ES-I3 (cell line): ENCODE data around the gene PPP2R5E.

Experiments used
- H3K36me3 ChIP-seq: 2 replicates; pipeline ENCODE4 v1.6.1; 2013; ENCODE audit warnings: mild to moderate bottlenecking, low read length, control low read depth, moderate library complexity; ENCODE audit not compliant: insufficient read depth
- H3K4me1 ChIP-seq: 2 replicates; pipeline ENCODE4 v1.6.1; 2013; ENCODE audit warnings: mild to moderate bottlenecking, control low read depth, low read length; ENCODE audit not compliant: insufficient read depth
- H3K9ac ChIP-seq: 2 replicates; pipeline ENCODE4 v1.6.1; 2013; ENCODE audit warnings: low read depth, mild to moderate bottlenecking, low read length, moderate library complexity
- H3K9me3 ChIP-seq: 2 replicates; pipeline ENCODE4 v1.6.1; 2013; ENCODE audit warnings: mild to moderate bottlenecking, low read length, moderate library complexity; ENCODE audit not compliant: control insufficient read depth, insufficient read depth

PPP2R5E gene

DNA sequence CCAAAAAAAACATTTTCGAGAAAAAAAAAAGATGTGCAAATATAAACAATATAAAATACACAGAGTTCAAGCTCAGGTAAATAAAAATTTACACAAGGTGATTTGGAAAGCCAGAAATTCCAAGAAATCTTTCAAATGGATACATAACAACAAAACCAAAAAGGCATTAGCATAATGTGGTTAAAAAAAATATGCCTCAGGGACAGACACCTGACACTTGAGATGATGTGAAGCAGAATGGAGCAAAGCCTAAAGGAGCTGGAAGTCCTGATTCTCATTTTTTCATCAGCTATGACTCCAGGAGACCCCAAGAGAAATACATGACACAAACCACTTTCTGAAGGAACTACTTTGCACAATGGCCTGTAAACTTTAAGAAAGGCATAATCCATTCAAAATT is 98.6 kb downstream of the PPP2R5E start:
- Histone ChIP-seq H3K9ac (no peak overlapping the region), H3K9me3 (no peaks in the 10 kb centered on the region), H3K36me3 (no peaks in the 10 kb centered on the region; the same call in none of the 2 replicates), H3K4me1 (no peaks in the 10 kb centered on the region)

GRCh38 chr14:63443988-63444387 is 99.2 kb downstream of the PPP2R5E start:
- H3K9me3 ChIP-seq, result no peaks in the 10 kb centered on the region
- H3K9ac ChIP-seq, result no peak overlapping the region
- H3K4me1 ChIP-seq, result no peaks in the 10 kb centered on the region; the same call in 1 of the 2 replicates
- H3K36me3 ChIP-seq, result no peaks in the 10 kb centered on the region; the same call in none of the 2 replicates

DNA sequence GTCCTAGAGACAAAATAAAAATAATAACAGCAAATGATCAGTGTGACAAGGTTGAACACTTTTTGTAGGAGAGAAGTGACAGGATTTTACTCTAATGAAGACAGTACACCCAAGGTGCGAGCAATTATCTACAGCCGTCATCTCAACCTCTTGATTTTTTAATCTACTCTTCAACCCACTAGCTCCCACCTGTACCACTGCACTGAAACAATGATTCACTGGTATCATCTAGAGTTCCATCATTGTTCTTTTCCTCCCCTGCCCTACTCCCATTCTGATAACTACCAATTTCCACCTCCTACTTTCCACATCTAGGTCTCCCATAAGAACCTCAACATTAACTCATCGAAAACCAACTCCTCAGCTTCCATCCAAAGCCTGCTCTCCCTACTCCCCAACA is 99.8 kb downstream of the PPP2R5E start:
- no peak overlapping the region for H3K9ac ChIP-seq
- no peaks in the 10 kb centered on the region for H3K9me3 ChIP-seq
- peaks cover 3% of the 10 kb centered on the region for H3K4me1 ChIP-seq
- H3K36me3 ChIP-seq, result no peaks in the 10 kb centered on the region; the same call in 1 of the 2 replicates

GRCh38 chr14:63438065-63438757 is 105.0 kb downstream of the PPP2R5E start:
- Histone ChIP-seq H3K36me3 (no peaks in the 10 kb centered on the region), H3K4me1 (peaks cover 27% of the 10 kb centered on the region), H3K9me3 (no peaks in the 10 kb centered on the region), H3K9ac (no peak overlapping the region)

GRCh38 chr14:63436286-63437098 is 106.7 kb downstream of the PPP2R5E start:
- H3K9me3 ChIP-seq, result no peaks in the 10 kb centered on the region
- peaks cover 36% of the 10 kb centered on the region for H3K4me1 ChIP-seq
- H3K36me3 ChIP-seq, result no peaks in the 10 kb centered on the region
- H3K9ac ChIP-seq, result no peak overlapping the region

GRCh38 chr14:63435838-63436237 is 107.3 kb downstream of the PPP2R5E start:
- Histone ChIP-seq H3K9ac (no peak overlapping the region), H3K36me3 (no peaks in the 10 kb centered on the region)

DNA sequence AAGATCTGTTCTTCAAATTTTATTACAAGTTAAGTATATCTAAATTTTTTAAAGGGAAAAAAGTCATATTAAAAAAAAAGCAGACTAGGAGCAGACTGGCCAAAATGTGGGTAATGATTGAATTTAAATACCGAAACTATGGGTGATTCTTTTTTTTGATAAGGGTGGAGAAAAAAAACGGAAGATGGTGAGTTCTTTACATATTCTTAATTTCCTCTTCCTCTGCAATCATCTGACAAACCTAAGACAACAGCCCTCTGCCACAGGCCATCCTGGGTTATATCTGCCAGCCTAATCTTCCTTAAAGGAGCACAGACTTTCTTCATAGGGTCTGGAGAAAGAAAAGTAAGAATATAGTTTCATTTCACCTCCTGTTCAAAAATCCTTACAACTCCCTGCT is 108.0 kb downstream of the PPP2R5E start:
- Histone ChIP-seq H3K4me1 (peaks cover 36% of the 10 kb centered on the region), H3K9ac (no peak overlapping the region), H3K9me3 (no peaks in the 10 kb centered on the region), H3K36me3 (no peaks in the 10 kb centered on the region)

More at GRCh38 chr14:63435838-63436237, 107.3 kb downstream of the PPP2R5E start:
- H3K4me1 ChIP-seq, result peaks cover 36% of the 10 kb centered on the region
- no peaks in the 10 kb centered on the region for H3K9me3 ChIP-seq

GRCh38 chr14:63432888-63433552 is 110.2 kb downstream of the PPP2R5E start:
- no peak overlapping the region for H3K9ac ChIP-seq
- H3K36me3 ChIP-seq, result no peaks in the 10 kb centered on the region
- H3K9me3 ChIP-seq, result no peaks in the 10 kb centered on the region
- H3K4me1 ChIP-seq, result peaks cover 30% of the 10 kb centered on the region

DNA sequence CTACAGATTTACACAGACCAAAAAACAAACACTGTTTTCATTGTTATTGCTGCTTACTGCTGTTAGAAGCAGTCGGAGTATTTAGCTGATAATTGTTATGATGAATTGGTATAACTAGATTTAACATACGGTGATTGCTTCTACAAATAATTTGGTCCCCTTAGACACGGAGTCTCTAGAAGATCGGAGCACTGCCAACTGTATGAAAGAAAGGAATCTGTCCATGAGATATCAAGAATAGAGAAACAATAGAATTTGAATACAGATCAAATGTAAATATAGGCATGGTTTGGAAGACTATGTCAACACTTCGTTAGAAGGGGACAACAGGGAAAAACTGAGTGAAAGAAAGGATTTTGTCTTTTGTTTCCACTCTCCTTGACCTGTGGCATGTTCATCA is 110.9 kb downstream of the PPP2R5E start:
- Histone ChIP-seq H3K9me3 (no peaks in the 10 kb centered on the region), H3K36me3 (no peaks in the 10 kb centered on the region), H3K9ac (no peak overlapping the region), H3K4me1 (peaks cover 24% of the 10 kb centered on the region)

DNA sequence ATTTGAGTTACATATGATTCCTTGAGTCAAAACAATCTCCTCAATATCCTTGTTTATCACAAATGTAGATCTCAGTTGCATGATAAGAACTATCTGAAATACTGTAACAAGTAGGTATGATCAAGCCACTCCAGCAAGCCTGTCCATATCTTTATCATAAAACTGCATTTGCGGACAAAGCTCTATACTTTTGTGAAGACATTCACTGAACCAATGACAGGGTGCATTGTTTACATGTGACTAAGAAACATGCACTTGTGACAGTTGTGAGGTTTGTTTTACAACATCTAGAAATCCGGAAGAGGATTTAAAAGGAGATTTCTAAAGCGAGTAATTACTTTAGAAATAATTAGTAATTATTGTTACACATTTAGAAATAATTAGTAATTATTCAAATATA is 111.7 kb downstream of the PPP2R5E start:
- H3K9ac ChIP-seq, result no peak overlapping the region
- H3K4me1 ChIP-seq, result peaks cover 20% of the 10 kb centered on the region
- H3K36me3 ChIP-seq, result no peaks in the 10 kb centered on the region
- no peaks in the 10 kb centered on the region for H3K9me3 ChIP-seq

DNA sequence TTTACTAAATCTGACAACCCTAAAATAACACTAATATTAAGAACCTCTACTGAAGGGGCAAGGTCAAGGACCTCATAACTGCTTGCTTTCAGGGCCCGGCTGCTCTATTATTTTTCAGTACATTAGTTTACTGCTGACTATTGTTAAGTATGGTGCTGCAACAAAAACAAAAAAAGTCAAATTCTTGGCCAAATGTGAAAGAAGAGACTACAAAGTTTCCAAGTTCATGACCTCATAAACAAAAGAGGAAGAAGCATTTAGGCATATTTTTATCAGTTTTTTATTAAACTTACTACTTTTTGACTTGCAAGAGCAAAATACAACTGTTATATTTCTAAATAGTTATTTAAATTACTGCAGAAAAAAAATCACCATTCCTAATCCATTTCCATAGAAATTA is 114.7 kb downstream of the PPP2R5E start:
- Histone ChIP-seq H3K36me3 (no peaks in the 10 kb centered on the region), H3K9ac (no peak overlapping the region)

DNA sequence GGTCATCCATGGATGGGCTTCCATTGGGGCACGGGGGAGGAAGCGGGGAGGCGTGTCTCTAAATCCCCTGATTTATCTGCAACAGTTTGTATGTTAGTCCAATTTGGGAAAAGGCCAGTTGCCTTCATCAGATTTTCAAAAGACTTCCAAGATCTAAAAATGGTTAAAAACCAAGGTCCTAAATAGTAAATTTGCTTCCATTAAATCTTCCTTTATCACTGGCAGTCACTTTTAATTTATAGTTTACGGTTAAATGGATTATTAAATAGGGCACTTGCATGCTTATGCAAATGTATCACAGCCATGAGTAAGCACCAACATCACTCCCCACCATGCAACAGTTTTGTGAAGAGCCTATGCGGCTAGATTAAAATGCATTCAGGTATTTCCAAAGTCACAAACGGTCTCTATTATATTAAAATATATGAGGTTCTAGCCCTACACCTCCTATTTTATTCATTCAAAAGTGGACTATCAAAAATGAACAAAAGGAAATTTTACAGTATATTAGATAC is 116.3 kb downstream of the PPP2R5E start:
- Histone ChIP-seq H3K9ac (no peak overlapping the region), H3K36me3 (no peaks in the 10 kb centered on the region), H3K4me1 (no peaks in the 10 kb centered on the region), H3K9me3 (no peaks in the 10 kb centered on the region)

More for the DNA sequence above, 114.7 kb downstream of the PPP2R5E start:
- Histone ChIP-seq H3K9me3 (no peaks in the 10 kb centered on the region), H3K4me1 (peaks cover 12% of the 10 kb centered on the region)

GRCh38 chr14:63423889-63424288 is 119.3 kb downstream of the PPP2R5E start:
- H3K9ac ChIP-seq, result no peak overlapping the region
- no peaks in the 10 kb centered on the region for H3K9me3 ChIP-seq
- H3K36me3 ChIP-seq, result peaks cover 10% of the 10 kb centered on the region; the same call in 1 of the 2 replicates
- H3K4me1 ChIP-seq, result no peaks in the 10 kb centered on the region

GRCh38 chr14:63423381-63423780 is 119.8 kb downstream of the PPP2R5E start:
- H3K36me3 ChIP-seq, result peaks cover 10% of the 10 kb centered on the region; the same call in 1 of the 2 replicates
- H3K9ac ChIP-seq, result no peak overlapping the region
- H3K9me3 ChIP-seq, result no peaks in the 10 kb centered on the region
- no peaks in the 10 kb centered on the region for H3K4me1 ChIP-seq
